ENCODE results near the gene PEX26.
"Not testable (repeated sequence)": the region's sequence is repeated elsewhere in the genome, so short reads cannot be mapped to it uniquely, and the experiment has no call there.

PEX26 gene

GRCh38 chr22:18121954-18122554 is 44.3 kb downstream of the PEX26 start:
- DNase-seq = no peak

GRCh38 chr22:18123476-18124025 is 45.8 kb downstream of the PEX26 start:
- not testable (repeated sequence) for DNase-seq

- DNase-seq = no peak
Measured at GRCh38 chr22:18126606-18127005, 48.8 kb downstream of the PEX26 start.

GRCh38 chr22:18130018-18130417 is 52.2 kb downstream of the PEX26 start:
- no peak for DNase-seq

- no peak for DNase-seq
Measured at GRCh38 chr22:18130699-18131429, 53.1 kb downstream of the PEX26 start.

- DNase-seq = no peak
Measured at GRCh38 chr22:18133452-18133851, 55.7 kb downstream of the PEX26 start.

- no peak for DNase-seq
Measured at GRCh38 chr22:18136563-18137320, 59.0 kb downstream of the PEX26 start.

GRCh38 chr22:18141004-18141403 is 63.2 kb downstream of the PEX26 start:
- not testable (repeated sequence) for DNase-seq

GRCh38 chr22:18144105-18144504 is 66.3 kb downstream of the PEX26 start:
- no peak for DNase-seq

GRCh38 chr22:18145676-18146388 is 68.0 kb downstream of the PEX26 start:
- DNase-seq = no peak

GRCh38 chr22:18146389-18146753 is 68.6 kb downstream of the PEX26 start:
- DNase-seq = no peak

- DNase-seq = no peak
Measured at GRCh38 chr22:18147791-18148190, 70.0 kb downstream of the PEX26 start.

- DNase-seq = no peak
Measured at GRCh38 chr22:18148293-18148965, 70.6 kb downstream of the PEX26 start.

- no peak for DNase-seq
Measured at GRCh38 chr22:18152519-18152918, 74.7 kb downstream of the PEX26 start.

- DNase-seq = no peak
Measured at GRCh38 chr22:18154821-18155390, 77.1 kb downstream of the PEX26 start.

All from stimulated activated CD8-positive, alpha-beta memory T cell treated with anti-CD3 and anti-CD28 coated beads, Interleukin-4, amount 100 ng/mL, for 48 hours (primary cell).